Activated CD8-positive, alpha-beta memory T cell treated with anti-CD3 and anti-CD28 coated beads for 48 hours (primary cell): ENCODE data around the gene METTL17.
"Not testable (repeated sequence)": the region's sequence is repeated elsewhere in the genome, so short reads cannot be mapped to it uniquely, and the experiment has no call there.

Source experiments
- DNase-seq, 3 experiments: peaks; one replicate each; pipeline ENCODE4 v3.0.0-alpha.2; 2020; ENCODE audit warnings: low read depth in 2 of 3, low spot score in 2 of 3

Gene METTL17

DNA sequence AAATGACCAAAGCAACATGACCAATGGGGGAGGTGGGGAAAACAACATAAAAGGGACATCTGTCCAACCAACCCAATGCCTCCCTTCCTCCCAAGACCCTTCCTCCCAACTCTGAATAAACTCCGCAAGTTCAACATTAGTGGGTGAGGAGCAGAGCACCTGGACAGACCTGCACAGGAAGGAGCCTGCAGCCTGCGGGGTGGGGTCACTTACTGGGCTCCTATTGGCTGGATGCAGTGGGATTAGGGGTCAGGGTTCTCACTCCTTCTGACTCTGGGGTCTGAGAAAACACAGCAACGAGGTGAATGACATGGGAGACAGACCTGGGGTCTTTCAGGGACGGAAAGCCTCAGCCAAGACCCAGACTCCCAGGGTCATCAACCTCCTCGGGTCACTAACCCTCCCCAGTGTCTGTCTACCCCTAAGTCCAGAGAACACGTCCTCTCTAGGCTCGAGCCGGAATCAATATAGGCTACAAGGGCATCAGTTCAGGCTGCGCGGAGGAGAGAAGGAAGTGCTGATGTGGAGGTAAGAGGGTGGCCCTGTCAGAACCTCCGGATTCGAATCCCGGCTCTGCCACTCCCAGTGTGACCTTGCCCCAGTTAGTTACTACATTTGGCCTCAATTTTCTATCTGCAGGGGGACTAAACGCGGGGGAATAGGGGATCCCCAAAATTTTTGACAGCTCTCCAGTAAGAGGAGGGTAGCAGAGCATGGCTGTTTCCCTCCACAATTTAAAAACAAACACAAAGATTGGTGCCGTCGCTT lies 34.2 kb downstream of the METTL17 start:
- DNase-seq = no peak

GRCh38 chr14:21024585-21025370 lies 35.0 kb downstream of the METTL17 start, which contains the start of gene NDRG2:
Gene NDRG2 (minus strand): TSS chr14:21025061. CDS start chr14:21023315, 1,746 bp downstream.
- peak; percentile 21 to 29 (median 25) for DNase-seq

DNA sequence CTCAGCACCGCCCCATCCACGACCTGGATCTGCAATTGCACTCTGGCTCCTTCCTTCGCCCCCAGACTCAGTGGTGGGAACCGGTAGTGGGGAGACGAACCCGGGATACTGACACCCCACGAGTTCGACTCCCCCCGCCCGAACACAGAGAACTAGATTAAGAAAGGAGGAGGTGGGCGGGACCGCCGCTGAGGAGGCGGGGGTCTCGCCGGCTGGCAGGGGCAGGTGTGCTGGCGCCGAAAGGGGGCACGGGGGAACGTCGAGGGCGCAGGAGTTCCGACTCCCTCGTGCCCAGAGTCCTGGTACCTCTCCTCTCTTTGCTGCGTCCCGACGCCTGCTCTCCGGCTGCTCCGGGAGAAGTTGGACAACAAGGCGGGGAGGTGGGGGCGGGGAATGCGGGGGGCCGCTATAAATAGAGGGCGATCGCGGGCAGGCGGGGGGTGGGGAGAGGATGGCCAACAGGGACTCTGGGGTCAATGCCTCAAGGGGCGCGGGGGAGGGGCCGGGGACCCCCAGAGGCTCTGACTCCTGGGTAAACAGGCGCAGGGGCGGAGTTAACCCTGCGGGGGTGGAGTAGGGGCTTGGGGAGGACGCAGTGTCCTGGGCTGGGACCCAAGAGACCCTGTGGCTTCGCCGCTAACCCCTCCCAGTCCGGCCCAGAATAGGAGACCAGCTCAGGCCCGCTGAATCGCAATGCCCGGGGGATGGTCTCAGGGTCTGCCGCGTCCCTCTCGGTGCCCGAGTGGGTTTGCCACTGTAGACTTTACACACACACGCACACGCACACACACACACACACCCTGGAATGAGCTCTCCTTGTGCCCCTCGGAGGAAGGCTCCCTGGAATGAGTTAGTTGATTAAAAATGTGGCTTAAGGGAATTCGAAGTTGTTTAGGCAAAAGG lies 35.8 kb downstream of the METTL17 start:
- no peak for DNase-seq

GRCh38 chr14:21026274-21026987 lies 36.7 kb downstream of the METTL17 start:
- DNase-seq = no peak

- no peak for DNase-seq
These were observed 37.2 kb downstream of the METTL17 start for GRCh38 chr14:21026988-21027315.

DNA sequence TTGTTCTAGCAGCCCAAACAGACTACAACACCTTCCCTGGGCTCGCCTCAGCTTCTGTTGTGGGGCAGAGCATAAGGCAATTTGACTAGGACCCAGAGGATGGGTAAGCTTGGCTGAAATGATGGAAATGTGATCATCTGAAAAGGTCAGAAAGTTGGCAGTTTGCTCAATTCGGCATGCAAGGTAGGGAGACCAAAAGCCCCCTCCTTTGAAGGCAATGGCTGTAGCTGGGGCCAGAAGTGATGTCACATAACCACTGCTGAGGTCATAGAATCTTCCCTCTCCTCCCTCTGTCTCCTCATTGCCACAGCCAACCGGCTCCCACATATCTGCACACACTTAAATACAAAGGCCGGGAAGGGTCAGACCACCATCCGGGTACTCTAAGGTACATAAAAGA lies 40.1 kb downstream of the METTL17 start, which contains the start of gene TPPP2:
TPPP2 (plus strand) TSS at position 301 of the 400 bp plus-strand sequence. CDS start 365 bp downstream, outside the sequence.
- DNase-seq = no peak

GRCh38 chr14:21030531-21030930 lies 40.8 kb downstream of the METTL17 start:
- DNase-seq = no peak

DNA sequence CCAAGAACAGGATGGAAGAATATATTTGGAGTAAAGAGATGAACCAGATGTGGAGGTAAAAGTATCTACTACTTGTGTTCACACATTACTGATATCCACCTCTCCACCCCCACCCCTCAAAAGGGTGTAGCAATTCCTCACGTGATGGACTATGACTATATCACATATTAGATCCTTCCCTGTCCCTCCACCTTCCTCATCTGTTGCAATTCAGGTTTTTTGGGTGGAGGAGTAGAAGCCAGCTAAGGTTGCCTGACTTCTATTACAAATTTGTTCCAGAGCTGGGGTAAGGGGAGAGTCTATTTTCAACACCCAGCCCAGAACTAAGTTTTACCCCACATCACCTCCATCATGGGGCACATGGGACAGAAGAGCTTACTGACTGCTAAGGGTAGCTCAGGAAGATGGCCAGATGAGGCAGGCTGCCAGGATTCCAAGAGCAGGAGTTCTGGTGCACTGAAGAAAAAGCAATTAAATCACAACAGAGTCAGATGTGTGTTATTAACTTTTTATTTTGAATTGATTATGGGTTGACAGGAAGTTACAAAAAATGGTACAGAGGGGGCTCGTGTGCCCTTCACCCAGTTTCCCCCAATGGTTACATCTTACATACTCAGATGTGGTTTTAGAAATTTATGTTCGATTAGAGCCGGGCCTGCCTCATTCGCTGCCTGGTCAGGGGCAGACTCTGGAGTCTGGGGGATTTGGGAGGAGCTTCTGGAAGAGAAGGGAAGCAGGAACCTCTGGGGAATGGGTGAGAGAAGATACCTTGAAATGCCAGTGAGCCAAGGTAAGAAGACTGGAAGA lies 42.7 kb downstream of the METTL17 start:
- DNase-seq = no peak

DNA sequence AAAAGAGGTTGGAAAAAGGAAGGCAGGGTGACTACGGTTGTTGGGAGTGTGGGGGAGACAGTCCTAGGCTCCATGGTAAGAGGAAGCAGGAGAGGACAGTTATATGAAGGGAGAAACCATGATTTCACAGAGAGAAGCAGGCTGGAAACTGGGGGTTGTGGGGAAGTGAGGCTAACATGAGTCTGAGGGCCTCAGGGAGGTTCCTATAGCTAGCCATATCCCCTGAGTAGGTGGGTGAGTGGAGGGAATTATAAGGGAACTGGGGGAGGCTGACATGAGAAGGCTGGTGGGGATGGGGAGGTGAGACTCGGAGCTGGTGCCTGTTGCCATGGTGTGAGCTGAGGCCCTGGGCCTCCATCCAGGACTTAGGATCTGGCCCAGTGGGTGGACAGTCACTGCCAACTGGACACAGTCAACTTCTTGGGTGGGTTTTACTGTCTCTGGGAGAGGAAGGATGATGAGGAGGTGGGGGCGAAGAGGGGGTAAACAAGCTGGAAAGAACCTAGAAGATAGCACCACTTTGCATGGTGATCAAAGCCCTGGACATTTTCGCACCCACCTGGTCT lies 43.4 kb downstream of the METTL17 start:
- no peak for DNase-seq

- no peak for DNase-seq
These were observed 44.9 kb downstream of the METTL17 start, which contains the start of gene RNASE13 for GRCh38 chr14:21034707-21035106. Gene RNASE13 (minus strand): TSS chr14:21034807. CDS start chr14:21034288, 519 bp downstream.

DNA sequence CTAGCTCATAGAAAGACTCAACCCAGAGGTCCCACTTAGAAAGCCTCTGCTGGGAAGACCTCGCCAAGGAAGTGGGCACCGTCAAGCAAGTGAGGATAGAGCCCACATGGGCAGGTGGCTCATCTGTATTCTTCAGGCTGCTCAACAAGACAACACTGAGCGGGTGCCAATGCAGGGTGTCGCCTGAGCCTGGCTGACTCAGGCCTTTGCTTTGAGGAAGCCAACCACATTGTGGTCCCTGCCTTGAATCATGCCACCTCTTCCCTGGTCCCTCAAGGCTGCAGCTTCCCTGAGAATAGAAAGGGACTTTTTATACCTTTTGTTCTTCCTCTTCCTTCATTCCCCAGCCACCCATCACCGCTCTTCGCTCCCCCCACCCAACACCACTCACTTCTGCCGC lies 47.0 kb downstream of the METTL17 start:
- DNase-seq = no peak

- no peak for DNase-seq
These were observed 47.4 kb downstream of the METTL17 start for GRCh38 chr14:21037156-21037555.

GRCh38 chr14:21038441-21039422 lies 49.0 kb downstream of the METTL17 start:
- no peak for DNase-seq

DNA sequence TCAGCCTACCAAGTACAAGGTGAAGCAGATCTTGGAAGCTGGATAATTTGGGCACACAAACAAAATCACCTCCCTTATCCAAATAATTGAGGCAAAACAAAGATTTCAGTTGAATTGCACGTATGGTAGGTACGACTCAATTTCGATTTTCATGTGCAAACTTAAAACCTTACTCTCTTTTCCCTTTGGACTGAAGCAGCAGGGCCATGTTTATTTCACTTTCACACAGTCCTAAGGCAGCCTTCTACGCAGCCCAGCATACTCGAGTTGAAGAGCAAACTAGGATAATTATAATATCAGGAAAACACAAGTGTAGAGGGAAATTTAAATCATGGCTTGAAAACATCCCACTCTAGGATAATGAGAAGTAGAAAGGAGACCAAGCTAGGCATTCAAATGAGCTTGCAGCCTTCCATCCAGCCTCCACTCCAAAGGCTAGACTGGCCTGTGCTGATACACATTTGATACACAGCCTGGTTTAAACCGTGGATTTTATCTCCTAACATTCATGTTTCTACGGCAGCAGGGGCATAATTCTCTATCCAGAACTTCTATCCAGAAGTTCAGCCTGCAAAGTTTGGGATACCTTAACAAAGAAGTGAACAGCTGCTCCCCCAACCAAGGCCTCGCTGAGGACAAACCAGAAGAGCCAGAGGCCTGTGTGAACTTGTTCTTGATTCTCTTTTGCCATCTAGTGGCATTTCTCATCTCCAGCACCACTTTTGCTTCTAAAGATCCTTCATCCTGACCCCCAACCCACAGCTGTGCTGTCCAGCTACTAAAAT lies 50.0 kb downstream of the METTL17 start:
- DNase-seq = no peak

GRCh38 chr14:21040370-21040925 lies 50.7 kb downstream of the METTL17 start:
- DNase-seq = no peak

GRCh38 chr14:21040941-21041340 lies 51.2 kb downstream of the METTL17 start:
- not testable (repeated sequence) for DNase-seq
